ENCODE data around the gene NHSL2.

The NHSL2 gene

DNA sequence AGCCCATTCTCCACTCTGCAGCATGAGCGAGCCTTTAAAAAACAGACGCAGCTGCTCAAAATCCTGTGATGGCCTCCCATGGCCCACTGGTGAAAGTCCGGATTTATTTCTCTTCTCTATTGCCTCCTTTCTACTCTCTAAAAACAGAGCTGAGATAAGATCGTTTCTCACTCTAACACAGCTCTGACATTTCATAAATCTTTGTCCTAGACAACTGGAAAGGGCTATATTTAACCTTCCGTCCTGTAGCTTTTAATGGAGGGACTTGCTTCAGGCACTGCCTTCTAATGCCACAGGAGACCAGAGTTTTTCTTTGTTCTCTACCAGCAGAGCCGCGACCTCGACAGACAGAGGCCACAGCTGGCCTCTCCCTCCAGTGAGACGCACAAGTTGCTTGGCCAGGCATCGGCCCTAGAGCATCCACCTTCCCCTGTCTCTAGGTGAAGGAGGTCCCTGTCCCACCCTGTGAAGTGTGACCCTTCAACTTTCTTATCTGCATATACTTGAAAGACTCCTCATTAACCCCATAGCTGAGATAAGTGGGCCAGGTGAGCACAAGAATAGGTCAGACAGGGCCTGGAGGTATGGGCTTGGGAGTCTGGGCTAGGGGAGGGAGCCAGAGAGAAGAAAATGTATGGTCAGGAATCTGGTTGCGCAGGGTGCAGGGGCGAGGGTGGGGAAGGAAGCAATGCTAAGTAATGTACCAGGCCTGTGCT is 171.1 kb downstream of the NHSL2 start:
- DNase-seq, result no peak

DNA sequence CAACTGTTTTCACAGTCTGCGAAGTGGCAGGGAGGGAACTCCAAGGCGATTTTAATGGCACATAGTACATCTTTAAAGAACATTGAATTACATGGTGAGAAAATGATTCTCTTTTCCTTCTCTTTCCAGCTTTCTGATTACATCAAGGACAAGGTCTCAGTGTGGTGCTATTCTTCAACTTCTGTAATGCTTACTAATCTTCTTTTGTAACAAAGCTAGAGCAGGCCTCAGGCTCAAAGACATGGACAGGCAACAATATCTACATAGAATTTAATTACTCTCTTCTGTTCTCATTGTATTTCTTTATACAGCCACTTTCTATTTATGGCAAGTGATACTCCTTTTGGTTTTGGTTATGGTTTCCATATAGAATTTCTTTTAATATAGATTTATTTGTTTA is 172.6 kb downstream of the NHSL2 start:
- no peak for DNase-seq

- DNase-seq, result no peak
Measured at GRCh38 chrX:72084114-72084513, 173.5 kb downstream of the NHSL2 start.

DNA sequence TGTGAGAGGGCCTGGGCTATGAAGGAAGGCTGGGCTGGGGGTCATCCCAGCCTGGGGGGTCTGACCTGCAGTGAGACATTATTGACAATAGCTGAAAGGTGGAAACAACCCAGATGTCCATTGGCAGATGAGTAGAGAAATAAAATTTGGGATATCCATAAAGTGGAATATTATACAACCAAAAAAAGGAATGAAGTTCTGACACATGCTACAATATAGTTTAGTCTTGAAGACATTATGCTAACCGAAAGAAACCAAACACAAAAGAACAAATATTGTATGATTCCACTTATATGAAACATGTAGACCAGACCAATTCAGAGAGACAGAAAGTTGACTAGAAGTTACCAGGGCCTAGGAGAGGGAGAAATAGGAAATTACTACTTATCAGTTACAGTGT is 176.3 kb downstream of the NHSL2 start:
- DNase-seq, result no peak

DNA sequence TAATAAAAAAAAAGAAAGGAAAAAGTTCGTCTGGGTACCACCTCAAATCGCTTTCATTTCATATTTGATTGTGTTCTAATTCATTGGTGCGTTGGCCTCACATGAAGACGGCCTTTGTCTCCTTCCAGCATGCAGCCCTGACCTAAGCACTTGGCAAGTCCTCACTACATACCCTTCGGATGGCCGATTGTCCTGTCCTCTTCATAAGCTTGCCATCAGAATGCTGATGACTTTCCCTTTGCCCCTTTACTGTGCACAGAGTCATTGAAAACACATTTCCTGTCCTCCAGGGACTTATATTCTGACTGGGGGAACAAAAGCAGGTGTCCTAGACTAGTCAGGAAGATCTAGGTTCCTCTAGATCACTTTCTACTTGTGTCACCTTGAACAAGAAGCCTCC is 178.1 kb downstream of the NHSL2 start:
- DNase-seq, result no peak

DNA sequence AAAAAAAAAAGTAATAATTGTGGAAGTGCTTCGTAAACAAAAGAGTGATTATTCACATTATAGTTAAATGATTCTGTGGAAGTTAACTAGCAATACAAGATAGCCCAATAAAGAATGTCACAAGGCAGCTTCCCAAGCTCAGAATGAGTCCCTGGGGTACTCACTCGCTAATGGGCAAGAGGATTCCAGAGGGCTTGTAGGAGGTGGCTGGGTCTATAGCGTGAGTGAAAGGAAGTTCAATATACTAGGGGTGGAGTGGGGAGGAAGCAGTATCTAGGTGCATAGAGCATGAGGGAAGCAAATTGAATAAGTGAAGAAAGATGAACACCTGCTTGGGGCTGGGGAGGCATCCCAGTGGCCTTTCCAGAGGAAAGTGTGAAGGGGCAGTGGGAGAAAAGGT is 178.6 kb downstream of the NHSL2 start:
- DNase-seq, result no peak

DNA sequence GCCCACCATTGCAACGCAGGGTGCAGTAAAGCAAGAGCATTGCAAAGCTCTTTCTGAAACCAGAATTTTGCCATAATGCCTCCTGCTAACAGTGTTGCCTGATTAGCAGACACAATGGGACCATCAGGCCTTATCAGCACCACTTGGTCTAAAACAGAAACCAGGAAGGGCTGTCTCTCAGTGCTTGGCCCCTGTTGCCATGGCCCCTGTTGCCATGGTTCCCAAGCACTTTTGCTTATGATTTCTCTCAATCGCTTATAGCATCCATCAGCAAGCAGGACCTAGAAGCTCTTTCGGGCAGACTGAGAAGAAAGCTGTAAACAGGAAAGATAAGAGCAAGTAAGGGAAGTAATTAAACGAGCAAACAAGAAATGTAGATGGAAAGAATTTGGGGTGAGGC is 184.2 kb downstream of the NHSL2 start:
- DNase-seq, result no peak

DNA sequence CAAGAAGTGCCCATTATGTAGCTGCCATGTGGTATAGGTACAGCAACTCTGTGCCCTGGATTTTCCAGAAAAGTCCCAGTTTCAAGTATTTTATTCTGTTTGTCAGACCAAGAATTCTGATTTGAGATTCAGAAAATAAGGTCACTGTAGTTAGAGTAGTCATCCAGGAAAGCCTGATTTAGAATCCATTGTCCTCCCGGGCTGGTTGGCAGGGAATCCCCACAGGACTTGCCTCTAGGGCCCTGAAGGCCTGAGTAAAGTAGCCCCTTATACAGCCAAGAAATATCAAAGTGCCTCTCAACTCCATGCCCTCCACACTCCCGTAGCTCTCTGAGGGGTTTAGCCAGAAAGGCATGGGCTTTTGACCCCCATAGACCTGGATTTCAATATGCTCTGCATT is 184.7 kb downstream of the NHSL2 start:
- no peak for DNase-seq

- DNase-seq, result no peak
Measured at GRCh38 chrX:72097098-72097497, 186.5 kb downstream of the NHSL2 start.

GRCh38 chrX:72100051-72100755 is 189.6 kb downstream of the NHSL2 start:
- DNase-seq, result no peak

DNA sequence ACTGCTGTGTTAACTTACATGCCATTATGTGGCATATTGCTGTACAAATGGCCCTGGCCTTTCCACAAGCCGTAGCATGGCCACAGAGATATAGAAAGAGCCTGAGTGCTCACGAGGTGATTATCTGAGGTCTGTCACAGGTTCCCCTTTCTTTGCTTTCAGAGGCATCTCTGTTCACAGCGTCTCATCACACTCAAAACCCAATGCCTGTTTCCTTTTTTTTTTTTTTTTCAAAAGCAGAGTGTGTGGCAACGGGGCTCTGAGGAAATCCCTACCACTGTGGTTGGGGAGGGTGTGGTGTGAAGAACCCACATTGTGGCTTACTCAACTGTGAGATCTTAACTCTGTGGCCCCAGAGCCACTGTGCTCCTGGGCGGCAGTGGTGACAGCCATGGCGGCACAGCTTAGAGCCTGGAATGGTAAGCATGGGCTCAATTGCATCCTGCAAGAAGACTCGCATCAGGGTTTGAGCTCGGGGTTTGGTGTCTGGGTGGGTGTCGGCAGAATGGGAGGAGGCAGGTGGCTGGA is 190.2 kb downstream of the NHSL2 start:
- no peak for DNase-seq

GRCh38 chrX:72101597-72102037 is 191.0 kb downstream of the NHSL2 start:
- DNase-seq, result no peak

DNA sequence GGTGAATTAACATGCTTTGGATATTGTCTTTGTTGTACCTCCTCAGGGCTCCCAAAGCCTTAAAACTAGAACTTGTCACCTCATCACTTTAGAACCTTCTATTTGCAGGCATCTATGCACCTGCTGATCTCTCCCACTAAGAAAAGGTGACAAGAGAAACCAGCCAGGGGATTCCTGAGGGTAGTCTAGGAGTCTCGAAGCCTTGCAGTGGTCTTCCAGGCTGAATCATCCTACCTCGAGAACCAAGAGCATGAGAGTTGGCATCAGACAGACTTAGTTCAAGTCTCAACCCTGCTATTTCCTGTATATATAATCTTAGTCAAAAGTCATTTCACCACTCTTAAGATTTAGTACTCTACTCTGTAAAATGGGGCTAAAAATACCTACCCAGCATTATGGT is 191.5 kb downstream of the NHSL2 start:
- DNase-seq, result no peak

DNA sequence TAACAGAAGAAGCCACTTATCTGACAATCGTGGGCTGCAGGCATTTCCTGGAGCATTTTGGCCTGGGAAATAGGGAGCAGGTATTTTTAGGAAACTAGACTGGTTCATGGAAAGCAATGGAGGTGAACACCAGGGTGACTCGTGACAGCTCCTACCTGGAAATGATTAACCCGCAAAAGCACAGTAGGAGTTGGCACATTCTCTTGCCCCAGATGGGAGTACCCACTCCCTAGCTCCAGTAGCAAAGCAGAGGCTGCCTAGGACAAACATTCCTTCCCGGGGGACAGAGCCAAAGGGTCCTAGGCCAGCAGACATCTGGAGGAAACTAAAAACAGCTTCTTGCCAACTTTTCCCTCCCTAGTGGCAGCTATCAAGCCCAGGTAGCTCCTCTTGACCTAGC is 192.1 kb downstream of the NHSL2 start:
- no peak for DNase-seq

DNA sequence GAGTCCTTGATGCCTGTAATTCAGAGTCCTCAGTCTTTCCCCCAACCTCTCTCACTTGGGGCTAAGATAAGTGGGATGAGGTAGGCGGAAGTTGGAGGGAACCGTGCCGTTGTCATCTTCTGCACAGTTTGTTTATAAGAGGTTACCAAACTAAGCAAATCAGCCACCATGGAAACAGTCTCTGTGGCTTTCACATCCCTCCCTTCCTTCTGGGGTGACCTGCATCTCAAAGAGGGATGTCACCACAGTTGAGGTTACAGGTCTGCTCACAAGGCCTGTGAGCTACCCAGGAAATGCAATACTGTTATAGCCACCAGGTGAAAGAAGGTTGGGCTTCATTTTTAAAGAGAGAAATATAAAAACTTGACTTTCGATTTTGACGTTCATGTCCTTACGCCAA is 194.8 kb downstream of the NHSL2 start:
- DNase-seq, result no peak

- no peak for DNase-seq
Measured at GRCh38 chrX:72107320-72107719, 196.7 kb downstream of the NHSL2 start.

DNA sequence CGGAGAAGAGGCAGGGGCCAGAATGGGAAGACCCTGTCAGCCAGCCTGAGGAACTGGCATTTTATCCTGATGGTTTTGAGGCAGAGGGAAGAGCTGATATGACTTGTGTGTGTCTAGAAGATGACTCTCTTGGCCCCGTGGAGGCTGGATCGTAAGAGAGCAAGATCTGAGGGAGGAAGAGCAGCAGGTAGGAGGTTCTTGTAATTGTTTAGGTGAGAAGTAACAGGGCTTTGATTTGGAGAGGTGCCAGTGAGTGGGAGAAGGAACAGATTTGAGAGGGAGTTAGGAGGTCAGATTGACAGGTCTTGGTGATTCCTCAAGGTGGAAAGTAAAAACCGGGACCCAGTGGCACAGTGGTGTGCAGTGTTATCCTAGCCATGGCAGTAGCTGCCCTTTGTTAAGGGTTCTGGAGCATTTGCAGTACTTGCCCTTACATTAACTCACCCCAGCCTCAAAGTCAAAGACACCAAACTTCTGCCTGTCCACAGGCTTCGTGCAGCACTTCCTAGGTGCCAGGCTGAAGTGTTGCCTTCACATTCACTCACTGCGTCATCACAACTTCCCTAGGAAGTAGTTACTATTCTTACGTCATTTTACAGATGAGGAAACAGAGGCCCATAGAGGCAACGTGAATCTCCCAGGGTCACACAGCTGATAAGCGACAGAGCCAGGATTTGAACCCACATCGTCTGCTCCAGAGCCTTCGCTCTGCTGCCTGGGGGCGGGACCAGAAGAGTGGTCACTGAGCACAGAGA is 197.4 kb downstream of the NHSL2 start:
- no peak for DNase-seq

DNA sequence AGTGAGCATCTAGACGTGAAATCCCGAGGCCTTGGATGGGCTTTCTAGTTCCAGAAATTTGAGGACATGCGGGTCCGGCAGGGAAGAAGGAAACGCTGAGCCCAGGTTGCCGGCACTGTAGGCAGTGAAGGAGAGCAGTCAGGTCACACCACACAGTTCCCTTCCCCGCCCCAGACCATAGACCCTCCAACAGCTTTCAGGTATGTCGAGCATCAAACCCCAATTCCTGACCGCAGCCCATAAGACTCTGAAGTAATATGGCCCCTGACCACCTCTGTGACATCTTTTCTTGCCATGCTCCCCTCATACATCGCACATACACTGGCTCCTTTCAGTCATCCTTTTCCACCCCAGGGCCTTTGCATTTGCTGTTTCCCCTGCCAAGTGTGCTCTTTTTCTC is 198.0 kb downstream of the NHSL2 start:
- no peak for DNase-seq

GRCh38 chrX:72110051-72110875 is 199.6 kb downstream of the NHSL2 start:
- DNase-seq, result no peak

DNA sequence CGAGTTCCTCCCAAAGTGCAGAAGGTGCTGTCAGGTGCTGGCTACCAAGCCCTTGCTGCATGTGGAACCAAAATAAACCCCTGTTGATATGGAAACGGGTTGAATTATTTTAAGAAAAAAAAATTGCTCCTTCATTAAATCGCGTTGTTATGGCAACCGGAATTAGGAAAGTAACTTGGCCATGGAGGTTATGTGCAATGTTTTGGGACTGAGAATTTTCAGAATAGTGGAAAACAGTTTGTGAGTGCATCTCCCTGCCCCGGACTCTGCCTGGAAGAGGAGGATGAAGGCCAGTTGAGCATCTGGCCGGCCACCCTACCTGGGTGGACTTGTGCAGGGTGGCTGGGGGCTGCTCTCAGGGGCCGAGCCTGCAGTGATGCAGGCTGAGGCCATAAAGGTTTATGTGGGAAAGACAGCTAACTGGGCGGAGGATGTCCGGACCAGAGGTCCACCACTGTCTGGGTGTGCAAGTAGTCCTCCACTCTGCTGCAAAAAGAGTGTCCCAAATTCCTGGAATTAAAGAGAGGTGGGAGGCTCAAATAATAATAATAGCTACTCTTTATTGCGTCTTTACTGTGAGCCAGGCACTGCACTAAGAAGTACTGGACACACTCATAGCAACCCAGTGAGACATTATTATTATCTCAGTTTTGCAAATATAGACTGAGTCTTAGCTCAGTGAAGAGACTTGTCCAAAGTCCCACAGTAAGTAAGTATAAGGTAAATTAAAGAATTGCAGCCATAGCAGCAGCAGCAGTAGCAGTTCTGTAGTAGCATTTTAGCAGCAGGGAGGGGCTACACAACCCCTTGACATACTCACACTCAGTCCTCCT is 200.4 kb downstream of the NHSL2 start:
- no peak for DNase-seq

- DNase-seq, result no peak
Measured at GRCh38 chrX:72113461-72113860, 202.8 kb downstream of the NHSL2 start.

DNA sequence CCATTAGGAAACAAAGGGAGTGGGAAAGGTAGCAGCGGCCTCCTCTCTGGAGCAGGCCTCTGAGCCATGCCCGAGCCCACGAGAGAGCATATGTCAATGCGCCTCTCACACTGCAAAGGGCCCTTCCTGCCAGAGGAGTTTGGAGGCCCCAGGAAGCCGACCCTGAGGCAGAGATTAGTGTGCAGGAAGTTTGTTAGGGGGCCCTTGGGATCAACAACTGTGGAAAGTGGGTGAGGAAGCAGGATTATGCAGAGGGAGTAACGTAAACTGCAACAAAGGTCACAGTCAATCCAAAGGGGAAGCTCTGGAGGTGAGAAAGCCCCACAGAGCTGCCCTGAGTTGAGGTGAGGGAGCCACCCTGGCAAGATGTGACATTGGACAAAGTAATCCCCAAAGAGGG is 203.7 kb downstream of the NHSL2 start:
- DNase-seq, result no peak

Measured in left hindlimb (tissue), 1 donor.